NCI-H446 treated with DMSO at 0.1 percent for 48 hours (cell line): ENCODE results near the gene PRKG1.
A peak's percentile ranks its signal among the peaks of the same experiment; 100 is the strongest.
"Not testable (repeated sequence)": the region's sequence is repeated elsewhere in the genome, so short reads cannot be mapped to it uniquely, and the experiment has no call there.

Source experiments
- DNase-seq: peaks from one replicate; lab custom pipeline; 2025; lab: John Stamatoyannopoulos, UW

PRKG1 gene

GRCh38 chr10:52213321-52213752 is 1139.0 kb downstream of the PRKG1 start:
- no peak for DNase-seq

GRCh38 chr10:52215745-52216361 is 1141.6 kb downstream of the PRKG1 start:
- peak; percentile 12 for DNase-seq

- DNase-seq, result no peak
Measured at GRCh38 chr10:52216852-52217251, 1142.6 kb downstream of the PRKG1 start.

DNA sequence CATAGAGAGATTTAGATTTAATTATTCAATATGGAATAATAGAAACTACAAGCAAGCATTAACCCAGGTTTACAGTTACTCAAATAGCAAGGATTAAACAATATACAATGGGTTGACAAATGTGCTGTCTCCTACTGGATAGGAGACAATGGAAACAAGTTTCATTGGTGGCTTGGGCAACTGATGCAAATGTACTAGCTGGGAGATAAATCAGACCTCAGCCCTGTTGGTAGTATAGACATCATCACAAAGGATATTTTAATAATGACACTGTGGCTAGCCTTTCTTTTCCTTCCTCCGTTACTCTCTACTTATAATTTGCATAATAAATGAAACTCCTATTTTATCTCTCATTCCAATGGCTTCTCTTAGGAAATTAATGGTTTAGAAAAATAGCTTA is 1143.2 kb downstream of the PRKG1 start:
- DNase-seq, result no peak

DNA sequence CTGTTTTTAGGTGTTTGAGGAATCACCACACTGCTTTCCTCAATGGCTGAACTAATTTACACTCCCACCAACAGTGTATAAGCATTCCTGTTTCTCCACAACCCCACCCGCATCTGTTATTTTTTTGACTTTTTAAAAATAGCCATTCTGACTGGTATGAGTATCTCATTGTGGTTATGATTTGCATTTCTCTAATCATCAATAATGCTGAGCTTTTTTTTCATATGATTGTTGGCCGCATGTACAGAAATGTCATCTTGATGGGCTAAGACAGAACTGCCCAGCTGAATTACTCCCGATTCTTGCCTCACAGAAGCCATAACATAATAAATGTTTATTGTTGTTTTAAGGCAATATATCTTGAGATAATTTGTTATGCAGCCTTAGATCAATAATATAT is 1146.7 kb downstream of the PRKG1 start:
- DNase-seq, result no peak

DNA sequence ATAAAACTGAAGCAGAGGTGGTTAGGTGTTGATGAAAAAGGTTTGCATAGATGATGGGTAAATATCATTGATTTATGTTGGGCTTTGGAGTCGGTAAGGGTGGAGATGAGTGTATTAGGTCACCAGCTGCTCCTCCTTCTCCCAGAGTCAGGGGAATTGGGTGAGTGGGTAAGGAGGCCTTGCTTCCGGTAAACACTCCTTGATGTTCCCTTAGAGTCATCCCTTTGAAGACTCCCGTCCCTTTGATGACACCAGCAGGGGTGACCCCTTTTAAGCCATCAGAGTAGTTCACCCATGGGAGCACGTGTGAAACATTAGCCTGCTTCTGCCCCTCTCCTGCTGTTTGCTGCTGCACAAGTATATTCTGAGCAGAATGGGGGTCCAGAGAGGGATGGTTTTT is 1147.6 kb downstream of the PRKG1 start:
- no peak for DNase-seq

DNA sequence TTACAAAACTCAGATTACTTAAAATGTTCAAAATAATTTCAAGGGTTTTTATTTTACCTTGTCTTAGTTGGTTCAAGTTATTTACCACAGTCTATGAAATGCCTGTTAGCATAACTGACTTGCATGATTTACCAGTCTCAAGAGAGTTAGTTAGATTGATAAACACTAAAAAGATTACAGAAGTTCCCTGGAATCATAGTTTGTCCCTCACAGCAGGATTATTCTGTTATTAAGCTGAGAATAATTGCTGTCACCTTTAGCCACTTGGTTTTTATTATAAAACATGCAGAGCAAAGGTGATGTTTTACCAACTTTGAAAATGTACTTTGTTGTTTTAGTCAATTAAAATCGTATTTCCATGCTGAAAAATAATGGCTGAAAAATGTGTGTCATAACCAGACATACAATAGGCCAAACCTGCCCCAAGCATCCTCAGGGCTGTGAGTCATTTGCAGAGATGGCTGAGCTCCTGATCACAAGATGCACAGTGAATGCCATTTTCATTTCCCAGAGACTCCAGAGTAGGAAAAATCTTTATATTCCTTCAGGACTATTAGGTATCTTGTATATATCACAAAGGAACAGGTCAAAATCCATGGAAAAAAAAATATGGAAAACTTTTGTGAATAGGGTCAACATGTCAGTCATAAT is 1152.0 kb downstream of the PRKG1 start:
- DNase-seq, result no peak

DNA sequence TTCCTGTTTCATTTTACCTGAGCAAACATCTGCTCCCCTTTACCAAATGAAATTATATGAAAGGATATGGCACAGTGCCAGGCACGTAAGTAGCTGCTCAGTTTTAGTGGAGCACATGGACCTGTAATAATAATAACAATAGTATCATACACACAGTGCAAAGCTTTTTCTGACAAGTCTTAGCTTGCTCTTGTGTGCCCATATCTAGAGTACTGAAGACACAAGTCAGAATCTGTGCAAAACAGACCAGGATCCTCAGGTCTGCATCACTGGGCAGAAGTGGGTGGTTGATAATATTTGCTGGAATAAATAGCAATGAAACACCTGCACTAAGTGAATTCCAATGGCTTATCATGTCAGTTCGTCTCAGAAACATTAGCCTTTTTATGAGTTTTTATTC is 1154.3 kb downstream of the PRKG1 start:
- DNase-seq, result no peak

DNA sequence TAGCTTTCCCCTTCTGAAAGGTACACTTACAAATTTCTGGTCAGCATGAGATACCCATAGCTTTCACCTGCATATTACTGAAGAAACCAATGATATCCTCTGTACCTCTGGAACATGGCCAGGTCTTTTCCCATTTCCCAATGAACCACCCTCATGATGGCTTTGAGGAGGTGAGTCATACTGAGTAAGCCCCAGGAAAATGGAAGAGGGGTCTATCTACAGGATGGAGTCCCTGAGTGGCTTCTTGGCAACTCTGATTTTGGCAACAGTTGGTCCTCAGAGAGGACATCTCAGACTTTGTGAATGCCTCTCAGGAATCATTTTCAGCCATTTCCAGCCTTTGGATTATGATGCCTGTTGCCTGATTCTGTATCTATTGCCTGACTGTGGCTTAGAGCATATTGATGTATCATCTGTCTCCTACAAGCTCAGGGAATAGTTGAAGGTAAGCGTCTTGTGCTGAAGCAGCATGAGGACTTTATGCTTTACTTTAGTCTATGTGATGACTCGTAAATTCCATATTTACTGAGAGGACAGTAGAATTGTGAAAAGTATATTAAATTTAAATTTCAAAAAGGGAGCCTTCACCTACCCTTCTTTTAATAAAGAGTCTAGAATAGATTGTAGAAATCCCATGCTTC is 1155.1 kb downstream of the PRKG1 start:
- DNase-seq, result no peak

DNA sequence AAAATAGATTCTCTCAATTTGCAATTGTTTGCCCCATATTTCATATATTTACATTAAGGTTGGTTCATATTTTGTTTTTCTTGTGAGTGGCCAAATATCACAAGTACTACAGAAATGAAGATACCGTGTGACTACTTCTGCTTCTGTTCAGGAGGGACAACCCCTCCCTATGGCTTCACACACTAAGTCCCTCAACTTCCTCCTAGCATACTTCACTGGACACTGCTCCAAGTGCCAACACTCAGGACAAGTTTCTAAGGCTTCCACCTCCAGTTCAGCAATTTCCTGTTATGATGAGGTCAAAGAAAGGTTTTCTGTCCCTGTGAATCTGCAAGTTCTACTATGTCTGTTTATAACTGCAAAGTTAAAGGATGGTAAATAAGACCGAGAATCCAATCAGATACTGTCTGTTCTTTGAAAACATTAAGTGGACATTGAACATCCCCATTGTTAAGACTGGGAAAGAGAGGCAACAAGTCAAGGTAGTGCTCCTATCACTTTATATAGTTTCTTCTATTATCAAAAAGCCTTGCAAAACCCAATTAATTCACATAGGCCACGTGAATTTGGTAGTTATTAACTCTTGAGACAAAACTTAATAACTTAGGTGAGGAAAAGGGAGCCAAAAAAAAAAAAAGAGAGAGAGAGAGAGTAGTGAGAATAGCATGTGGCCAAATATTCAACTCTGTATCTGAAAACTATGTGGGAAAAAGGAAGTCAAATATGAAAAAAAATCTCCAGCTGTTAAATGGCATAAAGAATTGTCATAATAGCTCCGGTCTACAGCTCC is 1158.5 kb downstream of the PRKG1 start:
- no peak for DNase-seq

DNA sequence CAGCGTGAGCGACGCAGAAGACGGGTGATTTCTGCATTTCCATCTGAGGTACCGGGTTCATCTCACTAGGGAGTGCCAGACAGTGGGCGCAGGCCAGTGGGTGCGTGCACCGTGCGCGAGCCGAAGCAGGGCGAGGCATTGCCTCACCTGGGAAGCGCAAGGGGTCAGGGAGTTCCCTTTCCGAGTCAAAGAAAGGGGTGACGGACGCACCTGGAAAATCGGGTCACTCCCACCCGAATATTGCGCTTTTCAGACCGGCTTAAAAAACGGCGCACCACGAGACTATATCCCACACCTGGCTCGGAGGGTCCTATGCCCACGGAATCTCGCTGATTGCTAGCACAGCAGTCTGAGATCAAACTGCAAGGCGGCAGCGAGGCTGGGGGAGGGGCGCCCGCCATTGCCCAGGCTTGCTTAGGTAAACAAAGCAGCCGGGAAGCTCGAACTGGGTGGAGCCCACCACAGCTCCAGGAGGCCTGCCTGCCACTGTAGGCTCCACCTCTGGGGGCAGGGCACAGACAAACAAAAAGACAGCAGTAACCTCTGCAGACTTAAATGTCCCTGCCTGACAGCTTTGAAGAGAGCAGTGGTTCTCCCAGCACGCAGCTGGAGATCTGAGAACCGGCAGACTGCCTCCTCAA is 1159.2 kb downstream of the PRKG1 start:
- DNase-seq, result not testable (repeated sequence)

- DNase-seq, result no peak
Measured at GRCh38 chr10:52239771-52240170, 1165.5 kb downstream of the PRKG1 start.

- DNase-seq, result no peak
Measured at GRCh38 chr10:52245547-52245946, 1171.3 kb downstream of the PRKG1 start.

DNA sequence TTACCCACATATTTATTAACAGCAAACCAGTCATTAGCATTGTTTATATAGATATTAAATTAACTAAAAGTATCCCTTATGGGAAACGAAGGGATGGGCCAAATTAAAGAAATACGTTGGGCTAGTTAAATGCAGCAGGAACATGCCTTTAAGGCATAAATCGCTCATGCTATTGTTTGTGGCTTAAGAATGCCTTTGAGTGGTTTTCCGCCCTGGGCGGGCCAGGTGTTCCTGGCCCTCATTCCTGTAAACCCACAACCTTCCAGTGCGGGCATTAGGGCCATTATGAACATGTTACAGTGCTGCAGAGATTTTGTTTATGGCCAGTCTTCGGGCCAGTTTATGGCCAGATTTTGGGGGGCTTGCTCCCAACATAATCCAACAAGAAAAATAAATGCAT is 1173.6 kb downstream of the PRKG1 start:
- DNase-seq, result not testable (repeated sequence)

DNA sequence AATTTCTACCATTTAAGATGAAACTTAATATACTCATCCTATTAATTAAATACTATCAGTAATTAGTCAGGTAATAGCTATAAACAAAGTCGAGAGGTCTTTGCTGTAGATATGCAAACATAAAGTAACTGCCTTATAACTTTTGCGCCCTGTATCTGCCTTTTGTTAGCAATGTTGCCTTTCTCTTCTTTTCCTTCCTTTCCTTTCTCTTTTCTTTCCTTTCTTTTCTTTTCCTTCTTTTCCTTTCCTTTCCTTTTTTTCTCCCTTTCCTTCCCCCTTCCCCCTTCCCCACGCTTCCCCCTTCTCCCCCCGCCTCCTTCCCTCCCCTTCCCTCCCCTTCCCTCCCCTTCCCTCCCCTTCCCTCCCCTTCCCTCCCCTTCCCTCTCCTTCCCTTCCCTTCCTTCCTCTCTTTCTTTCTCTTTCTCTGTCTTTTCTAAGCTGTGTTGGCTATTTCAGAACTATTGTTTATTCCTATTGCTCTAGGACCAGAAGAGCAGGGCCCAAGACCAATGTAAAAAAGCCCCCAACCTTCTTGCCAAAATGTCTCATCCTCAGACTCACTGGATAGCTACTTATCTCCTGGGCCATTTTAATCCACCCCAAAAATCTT is 1174.5 kb downstream of the PRKG1 start:
- DNase-seq, result no peak

- DNase-seq, result no peak
Measured at GRCh38 chr10:52249850-52250395, 1175.6 kb downstream of the PRKG1 start.

DNA sequence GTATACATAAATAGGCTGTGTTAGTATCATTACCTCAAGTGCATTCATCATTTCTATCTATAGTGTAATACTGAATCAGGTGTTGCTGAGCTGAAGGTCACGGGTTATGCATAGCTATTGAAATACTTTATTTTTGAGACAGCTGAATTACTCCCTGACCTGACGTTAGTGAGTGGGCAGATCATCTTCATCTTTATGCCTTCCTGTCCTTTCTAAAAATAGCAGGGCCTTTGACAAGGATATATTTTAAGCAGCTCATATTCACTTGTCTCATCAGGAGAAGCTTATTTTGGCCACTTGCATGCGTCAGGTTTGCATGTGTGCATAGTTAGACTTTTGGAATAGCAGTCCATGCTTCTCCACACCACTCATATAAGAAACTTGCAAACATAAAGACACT is 1176.2 kb downstream of the PRKG1 start:
- DNase-seq, result no peak

- no peak for DNase-seq
Measured at GRCh38 chr10:52252307-52252706, 1178.0 kb downstream of the PRKG1 start.

DNA sequence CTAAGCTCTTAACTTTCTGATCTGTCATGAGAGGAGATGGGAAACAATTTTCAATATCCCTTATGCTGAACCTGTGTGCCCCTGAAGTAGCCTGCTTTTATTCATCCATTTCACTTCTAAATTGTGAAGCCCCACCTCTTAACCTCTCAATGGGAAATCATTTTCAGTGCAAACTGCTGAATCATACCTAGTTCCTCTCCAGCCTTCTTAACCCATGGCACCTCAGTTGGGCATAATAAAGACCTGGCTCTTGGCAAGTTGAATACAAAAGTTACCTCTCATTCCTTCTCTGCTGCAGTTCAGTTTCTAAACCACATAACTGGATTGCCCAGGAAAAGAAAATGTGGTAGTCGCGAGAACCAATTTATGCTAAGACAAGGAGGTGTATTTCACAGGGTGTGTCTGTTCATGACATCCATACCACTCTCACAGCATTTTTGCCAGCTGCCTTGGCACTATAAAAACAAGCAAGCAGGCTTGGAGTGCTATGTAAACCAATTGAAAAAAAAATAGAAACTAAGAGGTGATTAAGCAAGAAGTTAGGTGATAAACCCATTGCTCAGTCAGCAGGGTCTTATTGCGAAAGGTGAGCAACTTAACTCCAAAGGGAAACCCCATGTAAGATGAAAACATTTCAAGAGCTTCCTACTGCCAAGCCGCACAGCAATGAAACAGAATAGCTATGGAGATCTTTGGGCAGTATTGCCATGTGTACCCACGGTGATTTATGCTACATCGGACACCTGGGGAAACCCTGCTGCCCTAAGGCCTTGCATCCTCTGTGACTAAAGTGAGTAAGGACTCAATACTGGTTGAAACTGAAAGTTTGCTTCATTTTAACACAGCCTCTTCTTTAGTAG is 1182.8 kb downstream of the PRKG1 start:
- no peak for DNase-seq

GRCh38 chr10:52257692-52258075 is 1183.4 kb downstream of the PRKG1 start:
- no peak for DNase-seq
